Measurements from ENCODE around the gene PHYHD1.
A peak's percentile ranks its signal among the peaks of the same experiment; 100 is the strongest.
"Not testable (repeated sequence)": the region's sequence is repeated elsewhere in the genome, so short reads cannot be mapped to it uniquely, and the experiment has no call there.

PHYHD1 gene

GRCh38 chr9:128927731-128928411, 7.1 kb downstream of the PHYHD1 start:
- DNase-seq, result peak; percentile 50

- no peak for DNase-seq
These were observed 7.8 kb downstream of the PHYHD1 start for GRCh38 chr9:128928624-128929023.

GRCh38 chr9:128929560-128929959, 8.8 kb downstream of the PHYHD1 start:
- DNase-seq, result no peak

DNA sequence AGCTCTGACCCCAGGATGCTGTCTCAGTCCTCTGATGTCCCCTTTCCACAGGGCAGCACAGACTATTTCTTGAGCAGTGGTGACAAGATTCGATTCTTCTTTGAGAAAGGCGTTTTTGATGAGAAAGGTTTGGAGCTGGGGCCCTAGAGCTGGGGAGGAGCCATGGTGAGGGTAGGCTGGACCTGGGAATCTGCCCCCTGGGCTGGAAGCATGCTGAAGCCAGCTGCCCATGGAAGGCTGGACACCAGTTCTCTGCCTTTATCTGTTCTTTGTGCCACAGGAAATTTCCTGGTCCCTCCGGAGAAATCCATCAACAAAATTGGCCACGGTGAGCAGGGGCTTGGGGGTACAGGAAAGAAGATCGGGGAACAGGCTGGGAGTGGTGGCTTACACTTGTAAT, 12.9 kb downstream of the PHYHD1 start:
- no peak for DNase-seq

- DNase-seq, result no peak
These were observed 15.5 kb downstream of the PHYHD1 start for GRCh38 chr9:128936171-128936865.

GRCh38 chr9:128937310-128938165, 16.8 kb downstream of the PHYHD1 start:
- DNase-seq, result no peak

GRCh38 chr9:128940271-128940921, 19.6 kb downstream of the PHYHD1 start:
- DNase-seq, result no peak

GRCh38 chr9:128940946-128941755, 20.4 kb downstream of the PHYHD1 start:
- DNase-seq, result no peak

DNA sequence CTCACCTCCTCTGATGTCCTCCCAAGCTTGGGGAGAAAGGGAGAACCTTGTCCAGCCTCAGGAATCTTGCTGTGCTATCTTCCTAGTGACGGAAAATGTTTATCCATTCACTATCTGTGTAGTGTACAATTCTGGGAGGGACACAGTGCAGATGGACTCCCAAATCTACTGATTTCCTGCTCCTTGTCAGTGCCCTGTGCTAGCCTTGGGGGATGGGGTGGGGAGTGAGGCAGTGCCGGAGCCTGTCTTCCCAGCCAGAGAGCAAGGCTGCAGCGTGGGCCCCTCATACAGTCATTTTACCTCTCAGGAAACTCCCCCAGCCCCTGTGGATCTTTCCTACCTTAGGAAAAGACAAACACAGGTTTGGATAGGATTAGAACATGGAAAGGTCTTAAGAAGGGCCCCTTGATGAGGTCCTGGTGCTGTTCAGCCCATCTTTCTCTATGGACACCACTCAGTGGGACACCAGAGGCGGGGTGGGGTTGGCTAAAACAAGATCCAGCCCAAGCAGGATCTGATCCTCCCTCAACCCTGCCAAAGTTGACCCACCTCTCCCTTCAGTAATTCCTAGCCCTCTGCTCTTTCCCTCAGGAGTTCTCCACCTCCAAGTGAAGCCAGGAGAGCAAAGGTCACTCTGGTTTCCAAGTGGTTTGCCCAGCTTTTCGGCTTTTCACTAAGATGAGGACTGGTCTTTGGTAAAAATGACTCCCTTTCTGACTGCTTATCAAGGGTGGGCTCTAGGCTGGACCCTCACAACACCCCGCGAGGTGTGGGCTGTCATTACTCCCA, 23.2 kb downstream of the PHYHD1 start:
- no peak for DNase-seq

DNA sequence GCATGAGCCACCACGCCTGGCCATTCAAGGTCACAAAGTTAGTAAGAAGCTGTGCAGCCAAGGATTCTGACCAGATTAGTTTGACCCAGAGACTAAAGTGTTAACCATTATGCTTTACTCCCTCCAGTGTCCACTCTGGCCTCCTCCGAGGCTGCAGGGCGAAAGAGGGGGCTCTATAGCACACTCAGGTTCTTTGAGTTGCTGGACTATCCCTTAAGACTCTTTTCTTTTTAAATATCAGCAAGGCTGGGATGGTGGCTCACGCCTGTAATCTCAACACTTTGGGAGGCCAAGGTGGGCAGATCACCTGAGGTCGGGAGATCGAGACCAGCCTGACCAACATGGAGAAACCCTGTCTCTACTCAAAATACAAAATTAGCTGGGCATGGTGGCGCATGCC, 24.2 kb downstream of the PHYHD1 start:
- DNase-seq, result not testable (repeated sequence)

- DNase-seq, result no peak
These were observed 25.2 kb downstream of the PHYHD1 start for GRCh38 chr9:128945798-128946501.

DNA sequence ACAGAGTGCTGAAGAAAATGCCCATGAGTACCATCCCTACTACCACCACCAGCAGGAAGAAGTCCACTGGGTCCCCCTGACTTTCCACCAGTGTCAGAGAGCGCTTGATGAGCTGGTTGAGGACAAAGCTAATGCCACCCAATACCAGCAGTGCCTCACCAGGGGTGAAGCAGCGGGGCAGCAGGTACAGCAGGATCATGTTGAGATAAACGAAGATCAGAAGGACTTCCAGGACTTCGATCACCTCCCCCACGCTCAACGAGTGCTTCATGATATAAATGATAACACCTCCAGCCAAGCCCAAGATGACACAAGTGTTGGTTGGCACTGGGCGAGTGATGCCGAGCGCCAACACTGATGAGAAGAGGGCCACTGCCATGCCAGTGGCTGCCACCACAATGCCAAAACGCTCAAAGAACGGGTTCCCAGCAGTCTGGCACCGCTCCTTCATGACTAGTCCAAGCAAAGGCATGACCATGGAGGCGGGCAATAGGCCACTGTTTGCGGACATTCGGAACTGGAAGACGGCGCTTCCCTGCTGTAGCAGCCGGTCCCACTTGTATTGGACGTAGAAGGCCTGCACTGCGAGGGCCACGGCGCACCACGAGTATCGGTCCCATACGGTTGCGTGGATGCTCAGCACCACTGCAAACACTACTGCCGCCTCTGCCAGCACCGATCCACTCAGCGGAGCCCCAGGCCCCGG, 25.9 kb downstream of the PHYHD1 start:
- peak; percentile 12 for DNase-seq

DNA sequence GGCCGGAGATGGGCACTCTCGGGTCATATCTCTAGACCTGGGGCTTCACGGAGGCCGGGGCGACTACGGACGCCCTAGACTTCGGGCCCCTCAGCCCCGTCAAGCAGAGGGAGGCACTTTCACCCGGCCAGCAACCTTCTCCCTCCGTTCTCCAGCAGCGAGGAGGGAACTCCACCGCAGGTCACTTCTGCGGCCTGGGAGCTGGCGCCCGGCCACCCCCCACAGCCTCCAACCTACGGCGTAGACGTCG, 26.4 kb downstream of the PHYHD1 start:
- no peak for DNase-seq

GRCh38 chr9:128947527-128948301, 26.9 kb downstream of the PHYHD1 start, which contains the start of the genes DOLK and NUP188:
TSS of gene DOLK (minus strand) at chr9:128947603. CDS start at chr9:128947303, 300 bp downstream.
TSS of gene NUP188 (plus strand) at chr9:128947699. CDS start at chr9:128947720, 21 bp downstream.
- DNase-seq, result peak; percentile 91

GRCh38 chr9:128961403-128961802, 40.6 kb downstream of the PHYHD1 start:
- DNase-seq, result not testable (repeated sequence)

- peak; percentile 57 for DNase-seq
These were observed 48.7 kb downstream of the PHYHD1 start for GRCh38 chr9:128969491-128969890.

DNA sequence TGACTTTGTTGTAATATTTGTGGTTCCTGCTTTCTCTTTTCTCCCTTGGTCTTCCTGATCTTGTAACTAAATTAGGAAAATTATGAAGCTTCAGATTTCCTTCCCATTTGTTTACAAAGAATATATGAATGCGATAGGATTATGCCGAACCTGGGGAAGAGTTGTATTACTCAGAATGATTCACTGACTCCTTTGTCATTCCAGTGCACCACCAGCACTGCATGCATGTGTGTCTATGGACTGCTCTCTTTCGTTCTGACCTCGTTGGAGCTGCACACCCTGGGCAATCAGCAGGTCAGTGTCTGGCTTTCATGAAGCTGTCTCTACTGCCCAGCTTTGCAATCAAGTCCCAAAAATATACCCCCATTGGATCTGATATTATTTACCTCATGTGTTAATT, 52.2 kb downstream of the PHYHD1 start:
- peak; percentile 45 for DNase-seq

GRCh38 chr9:128979111-128979510, 58.3 kb downstream of the PHYHD1 start:
- DNase-seq, result no peak

- DNase-seq, result no peak
These were observed 62.8 kb downstream of the PHYHD1 start for GRCh38 chr9:128983536-128983935.
